Lower leg skin (tissue), 4 donors: ENCODE data around the gene ETV5. TPM values are rescaled to one million over a fixed set of nuclear protein-coding genes. Genes with fewer than 3 reads are reported as not detected.
A peak's percentile ranks its signal among the peaks of the same experiment; 100 is the strongest.

ENCODE experiments used
- DNase-seq, 2 donors: peaks; one replicate each; pipeline ENCODE4 v3.0.0-alpha.2; 2019; ENCODE audit warnings: low spot score in 2 of 2
- H3K4me3 ChIP-seq: fragments of 200-600 bp; sonication (generic); 2 replicates; pipeline ENCODE4 v1.5.1; 2017; ENCODE audit warnings: mild to moderate bottlenecking, low read depth; ENCODE audit not compliant: poor library complexity, severe bottlenecking
- POLR2A ChIP-seq, 2 donors: fragments of 450-650 bp; IDR thresholded peaks; one replicate each; pipeline ENCODE4 v1.6.1; 2016 to 2017; ENCODE audit warnings: antibody characterized with exemption in 2 of 2, mild to moderate bottlenecking in 1 of 2, moderate library complexity in 1 of 2
- WGBS, 2 donors: methylation state at CpG; one replicate each; pipeline ENCODE4 v1.1.5; 2018; 5-methylcytosine and 5-hydroxymethylcytosine counted together
- intact Hi-C: fragments of 100-400 bp; cut with DNase I; formaldehyde crosslinking; loops from one replicate; pipeline ENCODE4 v1.15.0; 2023; ENCODE audit warnings: low total_unique reads
- total RNA-seq, 4 donors: library from RNA; depleted of rRNA; stranded (reverse); fragments of >200 nt; gene quantifications; one replicate each; pipeline ENCODE4 v1.1.0, GENCODE V29; 2016
- TF ChIP-seq, protein P1 (sequence below), 3 donors: fragments of 450-650 bp; IDR thresholded peaks; one replicate each; pipeline ENCODE4 v1.5.1; 2016; ENCODE audit warnings: antibody characterized with exemption in 3 of 3, mild to moderate bottlenecking in 3 of 3, moderate library complexity in 2 of 3

Gene ETV5
- total RNA-seq, 4 donors from 2014 or later, result 8.1 to 15.3 (median 9.7) TPM

DNA sequence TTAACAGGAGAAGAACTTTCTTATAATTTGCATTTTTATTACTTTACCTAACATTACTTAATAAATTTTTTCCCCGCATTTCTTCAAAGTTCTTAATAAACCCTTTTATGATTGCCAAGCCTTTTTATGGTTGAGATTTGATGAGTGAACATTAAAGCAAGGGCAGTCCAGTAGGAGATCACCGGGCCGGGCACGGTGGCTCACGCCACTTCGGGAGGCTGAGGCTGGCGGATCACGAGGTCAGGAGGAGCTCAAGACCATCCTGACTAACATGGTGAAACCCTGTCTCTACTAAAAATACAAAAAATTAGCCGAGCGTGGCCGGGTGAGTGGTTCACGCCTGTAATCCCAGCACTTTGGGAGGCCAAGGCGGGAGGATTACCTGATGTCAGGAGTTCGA, 109.7 kb downstream of the ETV5 start:
- 91 to 95% methylated on average over 14 of the region's 14 CpGs for WGBS, 2 donors
- intact Hi-C loops, result no loop called here
- DNase-seq, result peak in 1 of 2 donors; percentile 43
- TF ChIP-seq POLR2A (IDR thresholded peaks at IDR 0.05), result no peak
- TF ChIP-seq, protein P1, sequence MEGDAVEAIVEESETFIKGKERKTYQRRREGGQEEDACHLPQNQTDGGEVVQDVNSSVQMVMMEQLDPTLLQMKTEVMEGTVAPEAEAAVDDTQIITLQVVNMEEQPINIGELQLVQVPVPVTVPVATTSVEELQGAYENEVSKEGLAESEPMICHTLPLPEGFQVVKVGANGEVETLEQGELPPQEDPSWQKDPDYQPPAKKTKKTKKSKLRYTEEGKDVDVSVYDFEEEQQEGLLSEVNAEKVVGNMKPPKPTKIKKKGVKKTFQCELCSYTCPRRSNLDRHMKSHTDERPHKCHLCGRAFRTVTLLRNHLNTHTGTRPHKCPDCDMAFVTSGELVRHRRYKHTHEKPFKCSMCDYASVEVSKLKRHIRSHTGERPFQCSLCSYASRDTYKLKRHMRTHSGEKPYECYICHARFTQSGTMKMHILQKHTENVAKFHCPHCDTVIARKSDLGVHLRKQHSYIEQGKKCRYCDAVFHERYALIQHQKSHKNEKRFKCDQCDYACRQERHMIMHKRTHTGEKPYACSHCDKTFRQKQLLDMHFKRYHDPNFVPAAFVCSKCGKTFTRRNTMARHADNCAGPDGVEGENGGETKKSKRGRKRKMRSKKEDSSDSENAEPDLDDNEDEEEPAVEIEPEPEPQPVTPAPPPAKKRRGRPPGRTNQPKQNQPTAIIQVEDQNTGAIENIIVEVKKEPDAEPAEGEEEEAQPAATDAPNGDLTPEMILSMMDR (IDR thresholded peaks at IDR 0.05), result no peak
- H3K4me3 ChIP-seq, result no peak overlapping the region

DNA sequence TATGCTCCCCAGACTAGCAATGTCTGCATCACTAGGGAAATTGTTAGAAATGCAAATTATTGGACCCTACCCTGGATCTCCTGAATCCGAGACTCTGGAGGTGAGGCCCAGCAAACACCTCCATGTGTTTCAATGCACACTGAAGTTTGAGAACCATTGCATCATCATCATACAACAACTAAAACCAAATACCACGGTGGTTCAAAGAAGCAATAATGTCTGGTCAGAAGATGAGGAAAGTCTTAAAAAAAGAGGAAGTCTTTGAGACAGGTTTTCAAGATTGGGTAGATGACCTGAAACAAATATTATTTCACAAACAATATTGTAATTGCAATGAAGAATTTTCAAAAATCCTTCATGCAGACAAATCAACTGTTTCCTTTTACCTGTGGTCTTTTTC, 110.8 kb downstream of the ETV5 start:
- WGBS, 2 donors, result 79 to 87% methylated on average over 2 of the region's 2 CpGs
- no peak overlapping the region for H3K4me3 ChIP-seq
- intact Hi-C loops, result no loop called here
- DNase-seq, result no peak
- no peak for TF ChIP-seq POLR2A (IDR thresholded peaks at IDR 0.05)
- TF ChIP-seq, protein P1 (IDR thresholded peaks at IDR 0.05), result no peak

- WGBS, 2 donors, result 89 to 90% methylated on average over 3 of the region's 3 CpGs
- TF ChIP-seq, protein P1 (IDR thresholded peaks at IDR 0.05), result no peak
Measured at GRCh38 chr3:185997130-185997529, 111.8 kb downstream of the ETV5 start.

More at GRCh38 chr3:185997130-185997529, 111.8 kb downstream of the ETV5 start:
- DNase-seq, result no peak
- no peak overlapping the region for H3K4me3 ChIP-seq
- intact Hi-C loops, result no loop called here

Other genes starting within 250 kb of the ETV5 start
- 100 to 1,000 TPM in 3 of 4 donors, 10 to 100 TPM in 1; 91.2 to 170 (median 124) TPM for gene TRA2B, start 171.1 kb downstream of the ETV5 start, total RNA-seq